ENCODE results near the gene DHX15. TPM values are rescaled to one million over a fixed set of nuclear protein-coding genes. Genes with fewer than 3 reads are reported as not detected.

The DHX15 gene
- total and polyA plus RNA-seq, 2 experiments from 2014 or later: 80.4 to 117 TPM

- in situ Hi-C loops (cut with MboI): no loop called here
Measured at GRCh38 chr4:24603343-24603742, 19.0 kb upstream of the DHX15 start.

GRCh38 chr4:24601121-24601520 lies 16.8 kb upstream of the DHX15 start:
- Histone ChIP-seq H3K9ac (no peak overlapping the region), H3K27me3 (replicated peaks; ENCODE audit: insufficient read depth) (0 out of 2 replicates have a peak, but pooled peaks cover 4% of the 10 kb centered on the region), H3K27ac (no peak overlapping the region), H3F3A (ENCODE audit: insufficient read depth) (no peaks in the 10 kb centered on the region), H2AFZ (no peak overlapping the region), H3K4me2 (ENCODE audit: unreplicated experiment) (no peak overlapping the region), H3K79me2 (ENCODE audit: insufficient read depth) (no peaks in the 10 kb centered on the region), H3K4me1 (ENCODE audit: insufficient read depth) (no peaks in the 10 kb centered on the region), H3K9me2 (ENCODE audit: insufficient read depth) (no peaks in the 10 kb centered on the region), H3K36me3 (ENCODE audit: low read depth) (no peaks in the 10 kb centered on the region), H3K9me3 (ENCODE audit: low read depth) (no peaks in the 10 kb centered on the region), H4K20me1 (ENCODE audit: insufficient read depth) (no peaks in the 10 kb centered on the region), H3K4me3 (no peak overlapping the region)
- in situ Hi-C loops (cut with MboI): no loop called here
- 79 to 82% methylated on average over 1 of the region's 1 CpG for WGBS, 2 experiments (ENCODE audit: low coverage in 1 of 2, low lambda C conversion rate in 2 of 2, missing lambda C conversion rate in 2 of 2)
- no peak for DNase-seq
- TF ChIP-seq EZH2phosphoT487 (IDR thresholded peaks at IDR 0.05; ENCODE audit: insufficient read depth, low read depth) (no peak), EZH2 (IDR thresholded peaks at IDR 0.05; ENCODE audit: insufficient read depth, poor library complexity, severe bottlenecking) (no peak)

More at GRCh38 chr4:24603343-24603742, 19.0 kb upstream of the DHX15 start:
- Histone ChIP-seq H3K4me1 (ENCODE audit: insufficient read depth) (no peaks in the 10 kb centered on the region), H3K9ac (no peak overlapping the region), H3K4me2 (ENCODE audit: unreplicated experiment) (no peak overlapping the region), H2AFZ (no peak overlapping the region), H3K27me3 (replicated peaks; ENCODE audit: insufficient read depth) (0 out of 2 replicates have a peak, but pooled peaks cover 4% of the 10 kb centered on the region), H3K27ac (no peak overlapping the region), H3K79me2 (ENCODE audit: insufficient read depth) (no peaks in the 10 kb centered on the region), H4K20me1 (ENCODE audit: insufficient read depth) (no peaks in the 10 kb centered on the region), H3K36me3 (ENCODE audit: low read depth) (no peaks in the 10 kb centered on the region), H3K9me3 (ENCODE audit: low read depth) (no peaks in the 10 kb centered on the region), H3F3A (ENCODE audit: insufficient read depth) (no peaks in the 10 kb centered on the region), H3K4me3 (no peak overlapping the region), H3K9me2 (ENCODE audit: insufficient read depth) (no peaks in the 10 kb centered on the region)
- TF ChIP-seq EZH2 (IDR thresholded peaks at IDR 0.05; ENCODE audit: insufficient read depth, poor library complexity, severe bottlenecking) (no peak), EZH2phosphoT487 (IDR thresholded peaks at IDR 0.05; ENCODE audit: insufficient read depth, low read depth) (no peak)
- WGBS, 2 experiments (ENCODE audit: low coverage in 1 of 2, low lambda C conversion rate in 2 of 2, missing lambda C conversion rate in 2 of 2): 60 to 63% methylated on average over 6 of the region's 6 CpGs
- no peak for DNase-seq

DNA sequence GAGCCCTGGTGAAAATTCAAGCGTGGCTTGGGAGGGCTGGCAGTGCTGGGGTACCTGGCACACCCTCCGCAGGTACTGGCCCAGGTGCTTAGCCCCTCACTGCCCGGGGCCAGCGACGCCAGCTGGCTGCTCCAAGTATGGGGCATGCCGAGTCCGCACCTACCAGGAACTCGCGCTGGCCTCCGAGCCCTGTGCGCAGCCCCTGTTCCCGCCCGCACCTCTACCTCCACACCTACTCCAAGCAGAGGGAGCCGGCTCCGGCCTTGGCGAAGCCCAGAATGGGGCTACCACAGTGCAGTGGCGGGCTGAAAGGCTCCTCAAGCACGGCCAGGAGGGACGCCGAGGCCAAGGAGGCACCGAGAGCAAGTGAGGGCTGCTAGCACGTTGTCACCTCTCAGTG lies 14.9 kb upstream of the DHX15 start:
- WGBS, 2 experiments (ENCODE audit: low coverage in 1 of 2, low lambda C conversion rate in 2 of 2, missing lambda C conversion rate in 2 of 2): 75 to 80% methylated on average over 22 of the region's 22 CpGs
- Histone ChIP-seq H3K9ac (no peak overlapping the region), H3F3A (ENCODE audit: insufficient read depth) (no peaks in the 10 kb centered on the region), H3K4me2 (ENCODE audit: unreplicated experiment) (no peak overlapping the region), H3K79me2 (ENCODE audit: insufficient read depth) (no peaks in the 10 kb centered on the region), H2AFZ (no peak overlapping the region), H3K9me3 (ENCODE audit: low read depth) (no peaks in the 10 kb centered on the region), H3K4me1 (ENCODE audit: insufficient read depth) (no peaks in the 10 kb centered on the region), H4K20me1 (ENCODE audit: insufficient read depth) (no peaks in the 10 kb centered on the region), H3K36me3 (ENCODE audit: low read depth) (no peaks in the 10 kb centered on the region), H3K4me3 (no peak overlapping the region), H3K9me2 (ENCODE audit: insufficient read depth) (no peaks in the 10 kb centered on the region), H3K27ac (no peak overlapping the region), H3K27me3 (replicated peaks; ENCODE audit: insufficient read depth) (0 out of 2 replicates have a peak, but pooled peaks cover 4% of the 10 kb centered on the region)
- DNase-seq: no peak
- TF ChIP-seq EZH2 (IDR thresholded peaks at IDR 0.05; ENCODE audit: insufficient read depth, poor library complexity, severe bottlenecking) (no peak), EZH2phosphoT487 (IDR thresholded peaks at IDR 0.05; ENCODE audit: insufficient read depth, low read depth) (no peak)
- in situ Hi-C loops (cut with MboI): no loop called here

DNA sequence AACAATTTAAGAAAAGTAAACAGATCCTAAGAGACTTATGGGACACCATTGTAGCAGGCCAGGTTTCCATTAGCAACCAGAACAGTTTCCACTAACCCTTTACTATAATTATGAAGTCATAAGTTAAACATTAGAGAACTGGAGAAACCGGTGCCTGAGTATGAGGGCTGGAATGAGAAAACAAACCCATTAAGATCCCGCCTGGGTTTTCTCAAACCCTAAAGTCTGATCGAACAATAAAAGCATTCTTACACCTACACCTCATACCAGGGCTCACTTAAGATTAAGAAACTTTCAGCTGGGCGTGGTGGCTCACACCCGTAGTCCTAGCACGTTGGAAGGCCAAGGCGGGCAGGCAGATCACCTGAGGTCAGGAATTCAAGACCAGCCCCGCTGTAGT lies 13.7 kb upstream of the DHX15 start:
- WGBS, 2 experiments (ENCODE audit: low coverage in 1 of 2, low lambda C conversion rate in 2 of 2, missing lambda C conversion rate in 2 of 2): 73 to 76% methylated on average over 8 of the region's 8 CpGs
- Histone ChIP-seq H3K4me1 (ENCODE audit: insufficient read depth) (no peaks in the 10 kb centered on the region), H3K4me2 (ENCODE audit: unreplicated experiment) (no peak overlapping the region), H3K27me3 (replicated peaks; ENCODE audit: insufficient read depth) (0 out of 2 replicates have a peak, but pooled peaks cover 4% of the 10 kb centered on the region), H3K9me2 (ENCODE audit: insufficient read depth) (no peaks in the 10 kb centered on the region), H2AFZ (no peak overlapping the region), H3K36me3 (ENCODE audit: low read depth) (no peaks in the 10 kb centered on the region), H3K4me3 (no peak overlapping the region), H3F3A (ENCODE audit: insufficient read depth) (no peaks in the 10 kb centered on the region), H3K9me3 (ENCODE audit: low read depth) (no peaks in the 10 kb centered on the region), H3K9ac (no peak overlapping the region), H3K27ac (no peak overlapping the region), H3K79me2 (ENCODE audit: insufficient read depth) (no peaks in the 10 kb centered on the region), H4K20me1 (ENCODE audit: insufficient read depth) (no peaks in the 10 kb centered on the region)
- TF ChIP-seq EZH2phosphoT487 (IDR thresholded peaks at IDR 0.05; ENCODE audit: insufficient read depth, low read depth) (no peak), EZH2 (IDR thresholded peaks at IDR 0.05; ENCODE audit: insufficient read depth, poor library complexity, severe bottlenecking) (no peak)
- no peak for DNase-seq
- in situ Hi-C loops (cut with MboI): no loop called here

- H3K36me3 ChIP-seq (ENCODE audit: low read depth): no peaks in the 10 kb centered on the region
- no peaks in the 10 kb centered on the region for H3K9me3 ChIP-seq (ENCODE audit: low read depth)
- no peak for DNase-seq
- no peak overlapping the region for H3K4me2 ChIP-seq (ENCODE audit: unreplicated experiment)
- H3K27me3 ChIP-seq (replicated peaks; ENCODE audit: insufficient read depth): 0 out of 2 replicates have a peak, but pooled peaks cover 1% of the 10 kb centered on the region
- no peak overlapping the region for H3K27ac ChIP-seq
- 2% methylated on average over 2 of the region's 2 CpGs for WGBS, 2 experiments (ENCODE audit: low coverage in 1 of 2, low lambda C conversion rate in 2 of 2, missing lambda C conversion rate in 2 of 2)
- H4K20me1 ChIP-seq (ENCODE audit: insufficient read depth): no peaks in the 10 kb centered on the region
- H3K79me2 ChIP-seq (ENCODE audit: insufficient read depth): no peaks in the 10 kb centered on the region
- in situ Hi-C loops (cut with MboI): no loop called here
- H3F3A ChIP-seq (ENCODE audit: insufficient read depth): no peaks in the 10 kb centered on the region
- no peak overlapping the region for H3K9ac ChIP-seq
- H3K4me1 ChIP-seq (ENCODE audit: insufficient read depth): no peaks in the 10 kb centered on the region
- H3K9me2 ChIP-seq (ENCODE audit: insufficient read depth): no peaks in the 10 kb centered on the region
- TF ChIP-seq EZH2phosphoT487 (IDR thresholded peaks at IDR 0.05; ENCODE audit: insufficient read depth, low read depth) (no peak), EZH2 (IDR thresholded peaks at IDR 0.05; ENCODE audit: insufficient read depth, poor library complexity, severe bottlenecking) (no peak)
- H3K4me3 ChIP-seq: no peak overlapping the region
- H2AFZ ChIP-seq: no peak overlapping the region
Measured at GRCh38 chr4:24595659-24596058, 11.3 kb upstream of the DHX15 start.

All from GM23248 (cell line).